Measurements from ENCODE around the gene CDHR4.
"Not testable (repeated sequence)": the region's sequence is repeated elsewhere in the genome, so short reads cannot be mapped to it uniquely, and the experiment has no call there.

CDHR4 gene

GRCh38 chr3:49799761-49800160 is at the start of gene CDHR4:
TSS of gene CDHR4 (minus strand) at chr3:49799873. CDS start at chr3:49799812, 61 bp downstream.
- DNase-seq (ENCODE audit: low spot score), result peak; percentile 92

GRCh38 chr3:49845694-49846093 is 46.0 kb upstream of the CDHR4 start:
- no peak for DNase-seq (ENCODE audit: low spot score)

DNA sequence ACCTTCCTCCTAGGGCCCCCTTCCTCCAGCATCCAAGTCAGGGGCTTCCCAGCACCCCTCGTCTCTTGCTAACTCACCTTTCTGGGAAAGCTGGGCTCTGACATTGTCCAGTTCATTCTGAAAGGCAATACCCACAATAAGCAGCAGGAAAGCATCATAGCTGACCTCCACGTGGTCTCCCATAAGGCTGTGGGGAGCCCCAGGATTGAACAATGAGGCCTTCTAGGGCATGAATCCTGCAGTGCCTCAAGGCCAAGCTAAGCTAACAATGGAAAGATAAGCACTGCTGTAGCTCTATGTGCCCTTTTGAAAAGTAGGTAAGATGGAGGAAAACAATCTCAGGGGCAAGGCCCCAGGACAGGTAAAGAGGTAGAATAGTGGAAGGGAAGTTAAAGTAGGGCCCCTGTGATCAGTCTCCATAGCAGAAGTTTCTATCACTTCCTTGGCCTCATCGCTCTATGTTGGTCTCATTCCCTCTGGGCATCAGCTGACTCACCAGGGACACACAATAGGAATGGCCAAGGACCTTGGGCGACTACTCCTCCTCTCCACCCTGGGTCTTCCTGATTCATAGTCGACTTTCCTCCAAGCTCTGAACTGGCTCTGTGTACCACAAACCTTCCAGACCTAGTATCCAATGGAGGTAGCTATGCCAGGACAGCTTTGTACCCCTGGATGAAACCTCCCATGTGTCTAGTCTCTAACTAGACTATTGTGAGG is 45.0 kb upstream of the CDHR4 start:
- DNase-seq (ENCODE audit: low spot score), result no peak

DNA sequence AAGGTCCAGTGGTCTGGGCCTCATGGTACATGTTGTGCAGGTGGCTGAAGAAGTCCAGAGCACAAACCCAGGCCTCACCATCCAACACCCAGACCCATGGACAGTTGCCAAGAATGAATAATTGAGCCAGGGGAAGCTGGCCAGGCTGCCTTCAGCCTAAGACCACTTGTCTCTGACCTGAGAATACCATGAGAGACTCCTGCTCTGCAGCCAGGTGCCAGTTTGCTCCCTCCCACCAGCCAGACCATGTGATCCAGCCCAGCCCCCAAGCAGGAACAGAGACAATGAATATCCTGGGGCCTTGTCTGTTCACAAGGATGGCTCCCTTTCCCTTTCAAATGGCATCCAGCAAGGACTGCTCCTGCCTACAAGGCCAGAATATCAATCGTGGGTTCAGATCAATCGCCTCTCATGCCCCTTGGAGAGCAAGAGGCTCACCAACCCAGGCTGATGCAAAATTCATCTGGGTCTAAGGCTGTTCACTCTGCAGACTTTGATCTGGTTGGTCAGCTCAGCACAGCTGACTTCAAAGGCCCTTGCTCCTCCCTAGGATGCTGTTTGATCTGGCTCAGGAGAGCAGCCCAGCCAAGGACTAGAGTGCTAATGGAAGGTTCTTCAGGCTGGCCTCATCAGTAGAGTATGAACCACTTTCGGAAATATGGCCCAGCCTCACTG is 43.3 kb upstream of the CDHR4 start:
- DNase-seq (ENCODE audit: low spot score), result no peak

DNA sequence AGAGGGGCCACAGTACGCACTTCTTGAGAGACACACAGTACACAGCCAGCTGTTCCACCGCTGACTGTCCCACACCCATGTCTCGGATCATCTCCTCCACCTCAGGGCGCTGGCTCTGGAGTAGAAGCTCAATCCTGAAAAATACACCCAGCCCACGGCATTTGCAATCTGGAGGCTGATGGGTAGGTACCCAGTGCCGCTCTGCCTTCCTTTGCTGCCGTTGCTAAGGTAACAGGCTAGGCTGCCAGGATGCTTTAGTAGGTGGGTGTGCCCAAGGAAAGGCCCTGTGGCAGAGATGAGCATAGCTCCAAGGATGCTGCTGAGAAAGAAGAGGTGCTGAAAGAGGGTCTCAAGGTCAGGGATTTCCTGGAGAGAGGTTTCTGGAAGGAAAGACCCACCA is 42.1 kb upstream of the CDHR4 start:
- DNase-seq (ENCODE audit: low spot score), result no peak

DNA sequence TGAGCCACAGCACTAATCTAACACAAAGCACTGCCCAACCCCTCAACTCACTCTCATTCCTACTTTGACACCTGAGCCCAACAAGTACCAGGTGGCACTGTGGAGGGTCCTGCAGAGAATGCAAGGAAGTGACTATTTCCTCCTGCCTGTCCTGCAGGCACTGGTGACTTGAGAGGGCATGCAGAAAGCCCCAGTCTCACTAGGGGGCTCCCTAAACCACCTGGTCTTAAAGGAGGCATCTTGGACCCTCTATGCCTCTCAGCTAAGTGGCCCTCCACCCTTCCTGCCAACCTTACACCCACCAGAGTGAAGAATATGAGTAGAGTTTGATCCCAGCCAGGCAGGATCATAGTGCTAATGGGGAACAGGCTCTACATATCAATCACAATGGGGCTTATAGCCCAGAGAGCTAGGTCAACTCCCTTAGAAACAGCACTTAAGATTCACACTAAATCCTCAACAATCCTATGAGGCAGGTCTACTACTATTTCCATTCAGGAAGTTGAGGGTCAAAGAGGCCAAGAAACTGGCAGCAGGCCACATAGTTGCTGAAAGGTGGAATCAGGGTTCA is 41.5 kb upstream of the CDHR4 start:
- no peak for DNase-seq (ENCODE audit: low spot score)

DNA sequence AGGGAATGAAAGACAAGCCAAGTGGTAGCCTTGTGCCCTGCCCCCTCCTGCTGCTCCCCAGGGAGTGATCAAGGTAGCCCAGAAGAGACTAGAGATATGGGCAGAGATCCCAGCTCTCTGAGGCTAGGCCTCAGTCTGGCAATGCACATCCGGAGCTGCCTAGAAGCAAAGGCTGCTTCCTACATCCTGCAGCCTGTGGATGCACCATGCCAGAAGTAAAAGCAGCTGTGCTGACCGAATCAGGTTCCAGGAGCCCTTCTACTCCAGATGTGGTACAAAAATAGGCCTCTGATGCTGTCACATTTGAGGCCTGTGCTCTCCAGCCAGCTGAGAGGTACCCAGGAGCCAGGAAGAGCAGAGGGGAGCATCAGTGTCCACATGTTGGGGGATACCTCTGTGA is 40.7 kb upstream of the CDHR4 start:
- DNase-seq (ENCODE audit: low spot score), result no peak

DNA sequence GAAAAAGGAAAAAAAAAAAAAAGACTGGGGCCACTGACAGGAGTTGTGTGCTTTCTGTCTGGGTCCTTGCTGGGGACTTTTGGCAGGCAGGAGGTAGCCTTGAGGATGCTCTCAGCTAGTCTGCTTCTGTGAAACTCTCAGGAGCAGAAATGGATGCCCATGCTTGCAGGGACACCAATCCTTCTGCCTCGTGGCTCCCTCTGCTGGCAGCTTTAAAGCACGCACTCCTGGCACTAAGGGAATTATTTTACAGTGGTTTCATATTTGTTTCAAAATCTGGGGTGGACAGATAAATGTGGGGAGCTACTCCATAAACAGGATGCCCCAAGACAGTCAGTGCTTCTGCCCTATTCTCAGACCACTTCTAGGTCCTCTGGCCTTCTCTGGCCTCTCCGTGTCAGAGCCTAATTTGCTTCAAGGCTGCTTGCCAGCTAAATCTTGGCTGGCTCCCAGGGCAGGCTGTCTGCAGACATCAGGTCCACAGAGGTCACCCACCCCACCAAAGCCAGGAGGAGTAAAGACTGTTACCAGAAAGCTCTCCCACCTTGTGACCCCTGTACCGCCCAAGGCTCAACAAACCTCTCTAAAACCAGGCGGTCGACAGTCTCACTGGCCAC is 39.6 kb upstream of the CDHR4 start:
- DNase-seq (ENCODE audit: low spot score), result peak; percentile 77

GRCh38 chr3:49831341-49831740 is 31.7 kb upstream of the CDHR4 start:
- DNase-seq (ENCODE audit: low spot score), result no peak

DNA sequence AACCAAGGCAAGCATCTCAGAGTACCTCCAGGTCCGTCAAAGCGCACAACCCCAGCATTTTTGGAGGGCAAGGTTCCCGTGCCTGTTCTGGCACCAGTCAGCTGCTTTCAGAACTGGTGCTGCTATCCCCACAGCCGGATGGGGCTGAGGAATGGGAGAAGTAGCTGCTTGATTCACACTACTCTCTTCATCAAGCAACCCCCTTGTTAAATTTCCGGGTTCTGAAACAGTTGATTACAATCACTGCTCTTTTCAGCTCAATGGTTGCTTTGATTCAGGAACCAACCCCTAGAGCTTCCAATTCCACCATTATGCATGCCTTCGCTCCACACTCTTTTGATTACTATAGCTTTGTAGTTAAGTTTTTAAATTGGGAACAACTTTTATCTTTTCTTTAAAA is 26.3 kb upstream of the CDHR4 start:
- no peak for DNase-seq (ENCODE audit: low spot score)

GRCh38 chr3:49823131-49823530 is 23.5 kb upstream of the CDHR4 start:
- not testable (repeated sequence) for DNase-seq (ENCODE audit: low spot score)

GRCh38 chr3:49813497-49814174 is 14.0 kb upstream of the CDHR4 start, which contains the start of gene UBA7:
TSS of gene UBA7 (minus strand) at chr3:49813953. CDS start at chr3:49813787, 166 bp downstream.
- peak; percentile 86 for DNase-seq (ENCODE audit: low spot score)

DNA sequence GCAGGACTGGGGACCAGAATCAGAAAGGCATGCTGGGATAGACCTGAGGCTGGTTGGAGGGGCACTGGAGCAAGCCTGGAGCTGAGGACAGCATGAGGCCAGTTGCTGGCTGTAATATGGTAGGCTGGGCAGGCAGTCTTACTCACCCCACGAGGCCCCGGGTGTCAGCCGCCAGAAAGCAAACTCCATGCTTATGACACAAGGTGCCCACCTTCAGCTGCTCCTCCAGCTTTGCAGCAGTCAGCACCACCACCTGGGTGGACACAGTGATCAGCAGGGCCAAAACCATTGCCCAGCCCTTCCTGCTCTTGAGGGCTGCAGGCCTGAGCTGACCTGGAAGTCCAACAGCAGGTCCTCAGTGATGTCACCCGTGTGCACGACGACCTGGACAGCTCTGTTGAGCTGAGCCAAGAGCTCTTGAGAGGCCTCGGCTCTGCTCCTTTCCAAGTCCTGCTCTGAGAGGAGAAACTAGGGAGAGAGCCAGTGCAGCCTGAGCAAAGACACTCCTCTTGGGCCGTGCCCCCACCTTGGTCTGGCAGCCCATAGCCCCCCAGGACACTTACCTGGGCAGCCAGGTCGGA is 13.3 kb upstream of the CDHR4 start:
- peak; percentile 44 for DNase-seq (ENCODE audit: low spot score)

GRCh38 chr3:49807431-49808114 is 7.9 kb upstream of the CDHR4 start:
- no peak for DNase-seq (ENCODE audit: low spot score)

DNA sequence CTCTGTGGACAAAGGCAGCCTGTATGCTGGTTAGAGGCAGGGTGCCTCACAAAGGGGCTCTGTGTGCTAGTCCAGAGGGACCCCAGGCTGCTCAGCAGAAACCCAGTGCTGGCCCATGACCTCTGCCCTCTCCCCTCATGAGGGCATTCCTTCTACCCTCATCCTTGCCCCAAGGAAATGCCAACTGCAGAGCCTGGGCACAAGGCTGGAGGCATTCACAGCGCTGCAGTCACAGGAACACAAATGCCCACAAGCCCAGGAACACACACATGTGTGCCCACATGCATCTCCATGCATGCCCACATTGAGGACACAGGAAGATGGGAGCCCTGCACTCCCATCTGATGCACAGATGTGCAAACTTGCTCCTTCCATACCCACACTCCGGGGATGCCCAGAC is 7.2 kb upstream of the CDHR4 start:
- DNase-seq (ENCODE audit: low spot score), result no peak

- no peak for DNase-seq (ENCODE audit: low spot score)
These were observed 6.4 kb upstream of the CDHR4 start for GRCh38 chr3:49805897-49806701.

- DNase-seq (ENCODE audit: low spot score), result no peak
These were observed 5.7 kb upstream of the CDHR4 start for GRCh38 chr3:49805367-49805782.

GRCh38 chr3:49804141-49805041 is 4.7 kb upstream of the CDHR4 start:
- no peak for DNase-seq (ENCODE audit: low spot score)

DNA sequence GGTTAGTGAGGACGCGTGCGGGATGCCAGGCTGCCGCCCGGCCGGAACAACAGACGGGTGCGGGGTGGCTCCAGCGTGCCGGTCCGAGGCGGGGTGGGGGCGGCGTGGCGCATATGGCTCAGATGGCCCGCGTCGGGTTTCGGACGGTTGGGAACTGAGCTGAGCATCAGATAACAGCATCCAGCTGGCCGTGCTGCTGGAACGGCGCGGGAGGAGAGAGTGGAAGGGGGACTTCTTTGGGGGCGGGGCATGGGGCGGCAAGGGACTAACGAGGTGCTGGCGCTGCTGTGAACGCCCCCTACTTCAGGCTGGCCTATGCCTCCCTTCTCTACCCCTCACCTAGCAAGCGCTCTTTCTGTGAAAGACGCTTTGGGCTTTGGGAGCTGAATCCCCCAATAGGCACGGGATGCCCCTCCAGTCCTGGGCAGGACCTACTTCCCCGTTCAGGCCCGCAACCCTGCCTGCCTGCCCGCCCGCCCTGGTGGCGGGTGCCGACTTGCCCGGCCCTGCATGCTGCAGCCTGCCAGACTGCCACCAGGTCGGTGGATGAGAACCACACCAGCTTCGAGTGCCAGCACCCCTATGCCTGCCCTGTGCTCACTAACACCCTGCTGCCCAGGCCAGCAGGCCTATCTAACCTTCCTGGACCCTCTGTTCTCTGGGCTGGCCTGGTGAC is 3.9 kb upstream of the CDHR4 start:
- peak; percentile 39 for DNase-seq (ENCODE audit: low spot score)

Measured in AG08396 (cell line).